H1 (cell line): Measurements from ENCODE around the gene ARFRP1. TPM values are rescaled to one million over a fixed set of nuclear protein-coding genes. Genes with fewer than 3 reads are reported as not detected.
A peak's percentile ranks its signal among the peaks of the same experiment; 100 is the strongest.

ENCODE experiments used
- CTCF ChIA-PET: fragments of 300-600 bp; sonication (Branson Sonifier 250); formaldehyde crosslinking; loops from one replicate; lab custom pipeline; 2021; ENCODE audit not compliant: partially characterized antibody; lab: Charles Lee
- POLR2A ChIA-PET: fragments of 300-600 bp; sonication (Branson Sonifier 250); formaldehyde crosslinking; loops from one replicate; lab custom pipeline; 2021; ENCODE audit warnings: inconsistent platforms; ENCODE audit not compliant: partially characterized antibody; lab: Charles Lee
- DNase-seq, 2 experiments: peaks; one replicate each; pipeline versions ENCODE4 v3.0.0 to v3.0.0-alpha.2; 2010 to 2022; ENCODE audit warnings: low spot score in 2 of 2, low read depth in 1 of 2, mixed read lengths in 1 of 2
- FAIRE-seq: peaks from 2 replicates; lab custom pipeline; 2011; peaks lifted over from hg19 to GRCh38; lab: Jason Lieb, UNC
- H2AFZ ChIP-seq: 2 replicates; pipeline ENCODE4 v1.8.1; 2012; ENCODE audit warnings: low read length, inconsistent platforms
- H2AK5ac ChIP-seq: 2 replicates; pipeline ENCODE4 v1.6.1; 2013; ENCODE audit warnings: low read depth, low read length
- H2BK120ac ChIP-seq: replicated peaks from 2 replicates; pipeline ENCODE3; 2013; ENCODE audit warnings: low read depth, low read length, inconsistent platforms
- H2BK12ac ChIP-seq: 2 replicates; pipeline ENCODE4 v1.6.1; 2013; ENCODE audit warnings: low read depth, low read length
- H2BK15ac ChIP-seq: 2 replicates; pipeline ENCODE4 v1.6.1; 2013; ENCODE audit warnings: low read length
- H2BK20ac ChIP-seq: 2 replicates; pipeline ENCODE4 v1.6.1; 2013; ENCODE audit warnings: low read length
- H2BK5ac ChIP-seq: 2 replicates; pipeline ENCODE4 v1.6.1; 2013; ENCODE audit warnings: low read depth, low read length
- H3K14ac ChIP-seq: 2 replicates; pipeline ENCODE4 v1.6.1; 2013; ENCODE audit warnings: inconsistent platforms; ENCODE audit not compliant: insufficient read length
- H3K18ac ChIP-seq: 2 replicates; pipeline ENCODE4 v1.6.1; 2013; ENCODE audit warnings: low read length; ENCODE audit errors: extremely low read depth
- H3K23ac ChIP-seq: 2 replicates; pipeline ENCODE4 v1.6.1; 2013; ENCODE audit warnings: inconsistent platforms; ENCODE audit not compliant: insufficient read length
- H3K23me2 ChIP-seq: 2 replicates; pipeline ENCODE4 v1.6.1; 2013; ENCODE audit warnings: low read depth, low read length
- H3K27ac ChIP-seq: 2 replicates; pipeline ENCODE4 v1.6.1; 2011; ENCODE audit warnings: low read depth, low read length, inconsistent platforms
- H3K27me3 ChIP-seq, 4 experiments: replicated peaks in 1 of 4; 1 replicate in 1 of 4; 2 replicates in 3 of 4; pipeline versions ENCODE4 v1.6.1 to v1.8.1; 2011 to 2013; ENCODE audit warnings: low read length in 3 of 4, mild to moderate bottlenecking in 3 of 4, inconsistent platforms in 2 of 4, mixed read lengths in 2 of 4, moderate library complexity in 1 of 4; ENCODE audit not compliant: control insufficient read depth in 3 of 4, insufficient read depth in 3 of 4; ENCODE audit errors: extremely low read depth in 1 of 4
- H3K36me3 ChIP-seq, 4 experiments: 2 replicates each; pipeline versions ENCODE4 v1.6.1 to v1.8.1; 2011 to 2013; ENCODE audit warnings: mild to moderate bottlenecking in 4 of 4, low read length in 3 of 4, moderate library complexity in 2 of 4, control low read depth in 1 of 4, inconsistent platforms in 1 of 4; ENCODE audit not compliant: insufficient read depth in 4 of 4, control insufficient read depth in 2 of 4
- H3K4ac ChIP-seq: replicated peaks from 2 replicates; pipeline ENCODE3; 2013; ENCODE audit warnings: low read length, low read depth, mixed read lengths, inconsistent platforms; ENCODE audit not compliant: insufficient read length
- H3K4me1 ChIP-seq, 4 experiments: replicated peaks in 1 of 4; 1 replicate in 1 of 4; 2 replicates in 3 of 4; pipeline versions ENCODE4 v1.6.1 to v1.8.1; 2011 to 2013; ENCODE audit warnings: low read length in 3 of 4, inconsistent platforms in 2 of 4, mixed read lengths in 1 of 4; ENCODE audit not compliant: insufficient read depth in 4 of 4, control insufficient read depth in 3 of 4
- H3K4me2 ChIP-seq, 2 experiments: 2 replicates each; pipeline versions ENCODE4 v1.6.1 to v1.8.1; 2011 to 2013; ENCODE audit warnings: low read depth in 2 of 2, low read length in 2 of 2, control low read depth in 1 of 2, inconsistent platforms in 1 of 2, mild to moderate bottlenecking in 1 of 2; ENCODE audit not compliant: insufficient read depth in 1 of 2
- H3K4me3 ChIP-seq, 4 experiments: fragments of 200-600, 300-600 bp in 1 of 4; sonication (generic), shearing (Covaris generic), sonication (Bioruptor Twin) in 1 of 4; 2 replicates each; pipeline versions ENCODE4 v1.5.1 to v1.8.1; 2011 to 2016; ENCODE audit warnings: low read length in 4 of 4, low read depth in 3 of 4, control low read depth in 2 of 4, inconsistent platforms in 2 of 4, mild to moderate bottlenecking in 2 of 4, mixed read lengths in 1 of 4, moderate library complexity in 1 of 4; ENCODE audit not compliant: insufficient read depth in 2 of 4; ENCODE audit errors: extremely low read depth in 1 of 4
- H3K56ac ChIP-seq: replicated peaks from 2 replicates; pipeline ENCODE3; 2013; ENCODE audit warnings: low read depth, mild to moderate bottlenecking, mixed read lengths, low read length, inconsistent platforms; ENCODE audit not compliant: insufficient read length
- H3K79me1 ChIP-seq: 2 replicates; pipeline ENCODE4 v1.6.1; 2013; ENCODE audit warnings: low read depth, low read length, control low read depth
- H3K79me2 ChIP-seq, 2 experiments: 2 replicates each; pipeline versions ENCODE4 v1.6.1 to v1.8.1; 2012 to 2013; ENCODE audit warnings: low read length in 2 of 2, mild to moderate bottlenecking in 2 of 2, inconsistent platforms in 1 of 2; ENCODE audit not compliant: insufficient read depth in 2 of 2, control insufficient read depth in 1 of 2
- H3K9ac ChIP-seq, 4 experiments: replicated peaks in 1 of 4; 1 replicate in 1 of 4; 2 replicates in 3 of 4; pipeline versions ENCODE4 v1.6.1 to v1.8.1; 2011 to 2013; ENCODE audit warnings: low read depth in 3 of 4, low read length in 3 of 4, control low read depth in 2 of 4, mild to moderate bottlenecking in 2 of 4, moderate library complexity in 2 of 4, inconsistent platforms in 1 of 4; ENCODE audit errors: extremely low read depth in 1 of 4
- H3K9me3 ChIP-seq, 2 experiments: 2 replicates each; pipeline versions ENCODE4 v1.6.1 to v1.8.1; 2012 to 2013; ENCODE audit warnings: mild to moderate bottlenecking in 2 of 2, moderate library complexity in 2 of 2, control low read depth in 1 of 2, inconsistent platforms in 1 of 2, low read depth in 1 of 2, low read length in 1 of 2, mixed read lengths in 1 of 2; ENCODE audit not compliant: insufficient read depth in 2 of 2
- H4K20me1 ChIP-seq, 2 experiments: replicated peaks in 1 of 2; 2 replicates each; pipeline versions ENCODE3 to v1.8.1; 2011 to 2013; ENCODE audit warnings: inconsistent platforms in 2 of 2, low read length in 2 of 2, mild to moderate bottlenecking in 1 of 2; ENCODE audit not compliant: insufficient read depth in 2 of 2, control insufficient read depth in 1 of 2
- H4K5ac ChIP-seq: 2 replicates; pipeline ENCODE4 v1.6.1; 2013; ENCODE audit warnings: low read length, low read depth, mixed read lengths, inconsistent platforms; ENCODE audit not compliant: insufficient read length
- H4K8ac ChIP-seq: 2 replicates; pipeline ENCODE4 v1.8.0; 2013; ENCODE audit warnings: mild to moderate bottlenecking, moderate library complexity, low read length, inconsistent platforms; ENCODE audit not compliant: insufficient read depth; ENCODE audit errors: extremely low read depth
- H4K91ac ChIP-seq: replicated peaks from 2 replicates; pipeline ENCODE3; 2013; ENCODE audit warnings: low read length, mixed read lengths, inconsistent platforms; ENCODE audit not compliant: insufficient read length
- CHD2 ChIP-seq: IDR thresholded peaks from 2 replicates; pipeline ENCODE4 v1.6.1; 2012; ENCODE audit warnings: low read length, improper control_type of control experiment
- E2F6 ChIP-seq: IDR thresholded peaks from 2 replicates; pipeline ENCODE4 v1.6.1; 2012; ENCODE audit warnings: inconsistent platforms
- FOSL1 ChIP-seq: IDR thresholded peaks from 2 replicates; pipeline ENCODE4 v1.6.1; 2011; ENCODE audit warnings: mild to moderate bottlenecking, low read depth, low read length, moderate library complexity; ENCODE audit not compliant: insufficient read depth
- KDM4A ChIP-seq: IDR thresholded peaks from one replicate; pipeline ENCODE4 v1.7.1; 2012; ENCODE audit warnings: low read depth, mild to moderate bottlenecking, moderate library complexity, low read length, inconsistent platforms; ENCODE audit not compliant: severe bottlenecking
- NRF1 ChIP-seq: IDR thresholded peaks from 2 replicates; pipeline ENCODE4 v1.6.1; 2011; ENCODE audit warnings: mild to moderate bottlenecking, low read depth, low read length, improper control_type of control experiment
- PHF8 ChIP-seq: fragments of 200-600 bp; sonication (generic); conservative IDR thresholded peaks from 2 replicates; pipeline ENCODE4 v1.7.1; 2012; ENCODE audit warnings: low read depth, mild to moderate bottlenecking, inconsistent platforms, low read length, moderate library complexity
- POLR2A ChIP-seq, 2 experiments: IDR thresholded peaks; 1 replicate in 1 of 2; 2 replicates in 1 of 2; pipeline ENCODE4 v1.6.1; 2011; ENCODE audit warnings: low read depth in 2 of 2, low read length in 2 of 2, mild to moderate bottlenecking in 2 of 2; ENCODE audit errors: control extremely low read depth in 1 of 2
- SIN3A ChIP-seq, 2 experiments: IDR thresholded peaks in 1 of 2; conservative IDR thresholded peaks in 1 of 2; 2 replicates each; pipeline ENCODE4 v1.6.1; 2011 to 2012; ENCODE audit warnings: low read length in 2 of 2, improper control_type of control experiment in 1 of 2, low read depth in 1 of 2, mild to moderate bottlenecking in 1 of 2
- SP4 ChIP-seq: IDR thresholded peaks from 2 replicates; pipeline ENCODE4 v1.6.1; 2012; ENCODE audit warnings: low read length, inconsistent platforms
- TBP ChIP-seq: IDR thresholded peaks from 2 replicates; pipeline ENCODE4 v1.6.1; 2011; ENCODE audit warnings: low read depth, low read length, improper control_type of control experiment
- WGBS, 2 experiments: shearing (Covaris generic) in 1 of 2; methylation state at CpG; one replicate each; pipeline versions ENCODE4 v1.1.6 to v1.1.7; 2013 to 2015; ENCODE audit warnings: low lambda C conversion rate in 2 of 2, mixed read lengths in 2 of 2, inconsistent platforms in 1 of 2, low coverage in 1 of 2, missing lambda C conversion rate in 1 of 2; ENCODE audit not compliant: insufficient replicate concordance in 2 of 2, insufficient coverage in 1 of 2, insufficient read length in 1 of 2; ENCODE audit errors: extremely low coverage in 1 of 2, missing lambda C conversion rate in 1 of 2; 5-methylcytosine and 5-hydroxymethylcytosine counted together
- polyA plus RNA-seq, 7 experiments: library from polyadenylated mRNA; depleted of rRNA in 3 of 7; stranded (reverse) in 5 of 7; unstranded in 2 of 7; fragments of >200 nt in 5 of 7; fragments of 200-250 nt in 2 of 7; gene quantifications; 1 replicate in 5 of 7; 2 replicates in 1 of 7; 4 replicates in 1 of 7; pipeline versions ENCODE4 v1.2.1 to v1.2.3, GENCODE V29; 2011 to 2013; ENCODE audit warnings: missing spikeins in 2 of 7, mixed read lengths in 2 of 7
- total RNA-seq: library from RNA; stranded (reverse); fragmentation: NEBNext Ultra II Directional; extraction: Animal tissue kit (Norgen Biotek cat#: 25700); gene quantifications from 2 replicates; pipeline ENCODE4 v1.2.1, GENCODE V29; 2021

ARFRP1 gene
- total and polyA plus RNA-seq, 2 of the 8 experiments (the other 6 are each of a cell fraction or from before 2014, with no cell fraction given): 12.9 to 22.9 TPM

- no peak overlapping the region for H2BK120ac ChIP-seq
- no peaks in the 10 kb centered on the region for H3K23me2 ChIP-seq
- ChIA-PET POLR2A (interaction anchor here (0.6 to 4.5 kb wide), 3 partner anchors 7 to 50 kb away, joined by 3 to 23 read pairs (median 6); no protein-coding TSS in a partner anchor), CTCF (interaction anchor here (0.6 to 1.5 kb wide), 3 partner anchors 11 to 311 kb away, joined by 3 to 4 read pairs (median 3); partner anchors contain the start of gene LIME1)
- H4K5ac ChIP-seq: no peak overlapping the region
- H2BK12ac ChIP-seq: peak overlapping the region; percentile 68; the same call in 1 of the 2 replicates
- DNase-seq (no peak), FAIRE-seq (no peak)
- 77% methylated on average over 18 of the region's 20 CpGs; no CpG with 5 or more reads in 1 of the 2 experiments for WGBS, 2 experiments
- no peaks in the 10 kb centered on the region; the same call in 1 of the 2 replicates for H3K79me1 ChIP-seq
- H3K23ac ChIP-seq: no peak overlapping the region
- H3K14ac ChIP-seq: no peak overlapping the region
- H3K36me3 ChIP-seq: peaks cover 0 to 5% (median 3%) of the 10 kb centered on the region in 4 experiments; a peak in 4 of 8 replicates
- H3K9me3 ChIP-seq: no peaks in the 10 kb centered on the region
- H2BK5ac ChIP-seq: peak overlapping the region; percentile 71; the same call in 1 of the 2 replicates
- H3K27me3 ChIP-seq: no peaks in the 10 kb centered on the region
- H2BK15ac ChIP-seq: no peak overlapping the region
- H2AK5ac ChIP-seq: no peak overlapping the region
- H3K56ac ChIP-seq: no peak overlapping the region
- H3K79me2 ChIP-seq: no peaks in the 10 kb centered on the region
- H3K4me3 ChIP-seq: no peak overlapping the region
- H4K20me1 ChIP-seq: peaks cover 0 to 3% of the 10 kb centered on the region in 2 experiments
- peak overlapping the region; percentile 57; the same call in 1 of the 2 replicates for H4K8ac ChIP-seq
- H3K4ac ChIP-seq: no peak overlapping the region
- H3K4me2 ChIP-seq: no peak overlapping the region
- H3K4me1 ChIP-seq: peaks cover 0 to 20% (median 4%) of the 10 kb centered on the region in 4 experiments; a peak in 6 of 7 replicates
- no peak overlapping the region for H4K91ac ChIP-seq
- no peak overlapping the region for H2AFZ ChIP-seq
- no peak overlapping the region for H3K9ac ChIP-seq
- H3K18ac ChIP-seq: no peak overlapping the region
- no peak overlapping the region for H2BK20ac ChIP-seq
- H3K27ac ChIP-seq: no peak overlapping the region
- no peak for TF ChIP-seq SIN3A (conservative IDR thresholded peaks at IDR 0.05 in 1 of 2, IDR thresholded peaks at IDR 0.05 in 1 of 2; ENCODE audit: low read depth in 1 of 2, low read length in 2 of 2)
- no peak for TF ChIP-seq NRF1
- TF ChIP-seq TBP: no peak
- TF ChIP-seq PHF8: no peak
- no peak for TF ChIP-seq SP4
- TF ChIP-seq FOSL1: no peak
- TF ChIP-seq KDM4A: no peak
- TF ChIP-seq CHD2: no peak
- TF ChIP-seq POLR2A (IDR thresholded peaks at IDR 0.05; ENCODE audit: control extremely low read depth in 1 of 2, low read depth in 2 of 2, low read length in 2 of 2): no peak
- TF ChIP-seq E2F6: no peak
Observed at GRCh38 chr20:63748070-63748933, 40.5 kb upstream of the ARFRP1 start.
